IMR-90 (cell line): ENCODE results near the gene TENM4. TPM values are rescaled to one million over a fixed set of nuclear protein-coding genes. Genes with fewer than 3 reads are reported as not detected.

Experiments used
- ATAC-seq: fragments of 200-7000 bp; cut with Tn5 transposase; 2 replicates; pipeline ENCODE4 v1.9.1; 2020; ENCODE audit warnings: low read depth, mild to moderate bottlenecking, moderate library complexity
- BruUV-seq: library from RNA; stranded (reverse); fragments of 400-500 nt; replicated peaks from 2 replicates; lab custom pipeline; 2021; lab: Mats Ljungman, UMichigan
- CTCF ChIA-PET: fragments of 300-600 bp; formaldehyde crosslinking; extraction: SDS; loops from one replicate; lab custom pipeline; 2021; ENCODE audit warnings: antibody characterized with exemption; lab: Yijun Ruan, JAX
- POLR2A ChIA-PET: fragments of 300-600 bp; sonication (Branson Sonifier 250); formaldehyde crosslinking; loops from one replicate; lab custom pipeline; 2022; ENCODE audit warnings: antibody characterized with exemption; ENCODE audit not compliant: unreplicated experiment; lab: Charles Lee
- DNase-seq: peaks from one replicate; pipeline ENCODE4 v3.0.0; 2013
- H2AFZ ChIP-seq: replicated peaks from 2 replicates; pipeline ENCODE3; 2013; ENCODE audit warnings: low read length, mild to moderate bottlenecking; ENCODE audit not compliant: poor library complexity
- H2AK5ac ChIP-seq: 2 replicates; pipeline ENCODE4 v1.6.1; 2013; ENCODE audit warnings: low read depth, low read length, inconsistent platforms
- H2AK9ac ChIP-seq: replicated peaks from 2 replicates; pipeline ENCODE3; 2013; ENCODE audit warnings: mild to moderate bottlenecking, low read depth, low read length, moderate library complexity; ENCODE audit not compliant: poor library complexity
- H2BK120ac ChIP-seq: 2 replicates; pipeline ENCODE4 v1.6.1; 2013; ENCODE audit warnings: low read depth, low read length, inconsistent platforms
- H2BK15ac ChIP-seq: 3 replicates; pipeline ENCODE4 v1.6.1; 2013; ENCODE audit warnings: low read depth, low read length, inconsistent platforms
- H2BK20ac ChIP-seq: 2 replicates; pipeline ENCODE4 v1.6.1; 2013; ENCODE audit warnings: low read depth, mild to moderate bottlenecking, inconsistent platforms, low read length, moderate library complexity
- H2BK5ac ChIP-seq: 2 replicates; pipeline ENCODE4 v1.6.1; 2013; ENCODE audit warnings: mild to moderate bottlenecking, low read depth, low read length, inconsistent platforms; ENCODE audit not compliant: poor library complexity, severe bottlenecking
- H3K14ac ChIP-seq: replicated peaks from 2 replicates; pipeline ENCODE4 v1.6.1; 2013; ENCODE audit warnings: low read depth, low read length, inconsistent platforms
- H3K18ac ChIP-seq: 2 replicates; pipeline ENCODE4 v1.6.1; 2013; ENCODE audit warnings: low read depth, low read length, control low read depth
- H3K23ac ChIP-seq: 2 replicates; pipeline ENCODE4 v1.6.1; 2013; ENCODE audit warnings: low read depth, low read length, inconsistent platforms
- H3K27ac ChIP-seq: 2 replicates; pipeline ENCODE4 v1.5.1; 2013; ENCODE audit warnings: mild to moderate bottlenecking, control low read depth, low read length; ENCODE audit not compliant: insufficient read depth
- H3K27me3 ChIP-seq: 2 replicates; pipeline ENCODE4 v1.6.1; 2013; ENCODE audit warnings: low read length; ENCODE audit not compliant: control insufficient read depth, insufficient read depth
- H3K36me3 ChIP-seq: 2 replicates; pipeline ENCODE4 v1.6.1; 2013; ENCODE audit warnings: low read length, mixed read lengths; ENCODE audit not compliant: control insufficient read depth, insufficient read depth
- H3K4ac ChIP-seq: 2 replicates; pipeline ENCODE4 v1.6.1; 2013; ENCODE audit warnings: low read depth, low read length, inconsistent platforms
- H3K4me1 ChIP-seq: 2 replicates; pipeline ENCODE4 v1.6.1; 2013; ENCODE audit warnings: low read length, mixed read lengths; ENCODE audit not compliant: control insufficient read depth, insufficient read depth
- H3K4me2 ChIP-seq: 2 replicates; pipeline ENCODE4 v1.6.1; 2013; ENCODE audit warnings: low read depth, mild to moderate bottlenecking, control low read depth, low read length, moderate library complexity
- H3K4me3 ChIP-seq: 2 replicates; pipeline ENCODE4 v1.5.1; 2013; ENCODE audit warnings: low read depth, mild to moderate bottlenecking, control low read depth, low read length, moderate library complexity; ENCODE audit not compliant: insufficient read depth
- H3K56ac ChIP-seq: 2 replicates; pipeline ENCODE4 v1.6.1; 2013; ENCODE audit warnings: low read length, inconsistent platforms; ENCODE audit not compliant: insufficient read depth; ENCODE audit errors: extremely low read depth
- H3K79me1 ChIP-seq, 2 experiments: 2 replicates each; pipeline ENCODE4 v1.6.1; 2013; ENCODE audit warnings: low read length in 2 of 2, inconsistent platforms in 1 of 2, low read depth in 1 of 2
- H3K9ac ChIP-seq: 2 replicates; pipeline ENCODE4 v1.6.1; 2013; ENCODE audit warnings: low read depth, low read length, control low read depth
- H3K9me1 ChIP-seq: 2 replicates; pipeline ENCODE4 v1.6.1; 2013; ENCODE audit warnings: low read length, inconsistent platforms; ENCODE audit not compliant: insufficient read depth
- H3K9me3 ChIP-seq: 2 replicates; pipeline ENCODE4 v1.6.1; 2013; ENCODE audit warnings: low read length; ENCODE audit not compliant: control insufficient read depth, insufficient read depth
- H4K20me1 ChIP-seq: 2 replicates; pipeline ENCODE4 v1.6.1; 2013; ENCODE audit warnings: low read length, inconsistent platforms; ENCODE audit not compliant: insufficient read depth
- H4K5ac ChIP-seq: 2 replicates; pipeline ENCODE4 v1.6.1; 2013; ENCODE audit warnings: mild to moderate bottlenecking, low read depth, low read length, control low read depth
- H4K8ac ChIP-seq, 2 experiments: 2 replicates each; pipeline ENCODE4 v1.6.1; 2013; ENCODE audit warnings: low read depth in 2 of 2, low read length in 2 of 2, control low read depth in 1 of 2, inconsistent platforms in 1 of 2
- H4K91ac ChIP-seq: 2 replicates; pipeline ENCODE4 v1.6.1; 2013; ENCODE audit warnings: low read depth, low read length, inconsistent platforms; ENCODE audit not compliant: insufficient read depth
- BHLHE40 ChIP-seq: fragments of 150-350 bp; IDR thresholded peaks from 2 replicates; pipeline ENCODE4 v1.6.1; 2016; ENCODE audit warnings: mild to moderate bottlenecking, low read depth, low read length
- CEBPB ChIP-seq: IDR thresholded peaks from 2 replicates; pipeline ENCODE4 v1.6.1; 2012; ENCODE audit warnings: low read depth, low read length, improper control_type of control experiment
- CHD1 ChIP-seq: IDR thresholded peaks from 2 replicates; pipeline ENCODE4 v1.6.1; 2012; ENCODE audit warnings: low read depth, low read length, improper control_type of control experiment
- CTCF ChIP-seq: conservative IDR thresholded peaks from 2 replicates; pipeline ENCODE4 v1.5.1; 2012; ENCODE audit warnings: mild to moderate bottlenecking, low read depth, low read length, improper control_type of control experiment
- ELK1 ChIP-seq: fragments of 150-350 bp; IDR thresholded peaks from 2 replicates; pipeline ENCODE4 v1.6.1; 2016; ENCODE audit warnings: low read depth, mild to moderate bottlenecking, low read length, moderate library complexity, borderline replicate concordance
- FOS ChIP-seq: fragments of 150-350 bp; IDR thresholded peaks from 2 replicates; pipeline ENCODE4 v1.6.1; 2016; ENCODE audit warnings: low read depth, low read length
- MAFK ChIP-seq: IDR thresholded peaks from 2 replicates; pipeline ENCODE4 v1.6.1; 2012; ENCODE audit warnings: low read depth, low read length, improper control_type of control experiment
- MAZ ChIP-seq: IDR thresholded peaks from 2 replicates; pipeline ENCODE4 v1.6.1; 2012; ENCODE audit warnings: low read depth, mild to moderate bottlenecking, low read length, improper control_type of control experiment, moderate library complexity, borderline replicate concordance
- MXI1 ChIP-seq: IDR thresholded peaks from 2 replicates; pipeline ENCODE4 v1.6.1; 2012; ENCODE audit warnings: low read depth, mild to moderate bottlenecking, low read length, moderate library complexity, borderline replicate concordance
- NFE2L2 ChIP-seq: fragments of 150-350 bp; IDR thresholded peaks from 2 replicates; pipeline ENCODE4 v1.6.1; 2016; ENCODE audit warnings: low read depth, mild to moderate bottlenecking, low read length
- POLR2A ChIP-seq: IDR thresholded peaks from 2 replicates; pipeline ENCODE4 v1.6.1; 2012; ENCODE audit warnings: mild to moderate bottlenecking, low read depth, low read length
- RAD21 ChIP-seq: IDR thresholded peaks from 2 replicates; pipeline ENCODE4 v1.6.1; 2012; ENCODE audit warnings: low read length, improper control_type of control experiment
- RCOR1 ChIP-seq: IDR thresholded peaks from 2 replicates; pipeline ENCODE4 v1.6.1; 2012; ENCODE audit warnings: mild to moderate bottlenecking, low read length, improper control_type of control experiment; ENCODE audit not compliant: insufficient replicate concordance
- RFX5 ChIP-seq: IDR thresholded peaks from 2 replicates; pipeline ENCODE4 v1.8.0; 2012; ENCODE audit warnings: low read depth, mild to moderate bottlenecking, low read length, moderate library complexity
- SMC3 ChIP-seq: fragments of 150-350 bp; IDR thresholded peaks from 2 replicates; pipeline ENCODE4 v1.6.1; 2016; ENCODE audit warnings: low read depth, mild to moderate bottlenecking, antibody characterized with exemption, low read length, moderate library complexity
- WGBS, 2 experiments: methylation state at CpG; one replicate each; pipeline versions ENCODE4 v1.1.5 to v1.1.7; 2013; ENCODE audit warnings: missing lambda C conversion rate in 2 of 2; ENCODE audit not compliant: insufficient read length in 1 of 2; ENCODE audit errors: extremely low coverage in 2 of 2; 5-methylcytosine and 5-hydroxymethylcytosine counted together
- dilution Hi-C: fragments of 300-500 bp; cut with HindIII; formaldehyde crosslinking; loops from one replicate; pipeline ENCODE4 v1.14.3; 2018; ENCODE audit warnings: low sequenced_read_pairs; ENCODE audit not compliant: unreplicated experiment
- in situ Hi-C: fragments of 300-500 bp; cut with MboI; formaldehyde crosslinking; loops from 3 replicates; pipeline ENCODE4 v1.14.3; 2019; ENCODE audit warnings: low sequenced_read_pairs, inconsistent platforms, mixed read lengths
- intact Hi-C: fragments of 100-400 bp; cut with micrococcal nuclease; formaldehyde crosslinking; loops from 2 replicates; pipeline ENCODE4 v1.10.0; 2022
- polyA plus RNA-seq, 3 experiments: library from polyadenylated mRNA; depleted of rRNA; stranded (reverse); fragments of >200 nt; gene quantifications; 2 replicates each; pipeline ENCODE4 v1.2.3, GENCODE V29; 2012; ENCODE audit warnings: low replicate concordance in 1 of 3
- total RNA-seq: library from RNA; depleted of rRNA; stranded (reverse); fragments of >200 nt; gene quantifications from 2 replicates; pipeline ENCODE4 v1.2.3, GENCODE V29; 2012
- TF ChIP-seq, protein P1 (sequence below): fragments of 150-350 bp; IDR thresholded peaks from 2 replicates; pipeline ENCODE4 v1.6.1; 2017; ENCODE audit warnings: mild to moderate bottlenecking, antibody characterized with exemption, low read length, low read depth

Gene TENM4
- total and polyA plus RNA-seq, 2 of the 4 experiments (the other 2 are of a cell fraction) = 7.4 to 9.0 TPM

DNA sequence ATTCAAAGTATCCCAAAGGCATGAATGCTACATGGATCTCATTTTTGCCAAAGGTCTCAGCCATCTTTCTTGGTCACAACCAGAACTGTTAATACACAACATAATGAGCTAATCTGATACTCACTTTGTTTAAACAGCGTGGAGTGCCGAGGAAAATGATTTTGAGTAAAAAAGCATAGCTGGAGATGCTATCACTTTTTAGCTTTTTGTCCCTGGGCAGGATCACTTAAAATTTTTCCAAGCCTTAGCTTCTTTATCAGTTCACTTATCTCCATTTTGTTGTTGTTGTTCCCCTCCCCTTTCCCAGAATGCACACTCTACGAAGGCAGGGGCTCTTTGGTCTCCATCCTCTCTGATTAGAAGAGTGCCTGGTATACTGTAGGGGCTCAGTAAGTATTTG, 636.8 kb downstream of the TENM4 start:
- no peaks in the 10 kb centered on the region for H3K27me3 ChIP-seq
- H2BK5ac ChIP-seq = no peak overlapping the region
- H3K4me1 ChIP-seq = peaks cover 28% of the 10 kb centered on the region
- H4K20me1 ChIP-seq = 0 out of 2 replicates have a peak, but pooled peaks cover 3% of the 10 kb centered on the region
- peaks cover 26% of the 10 kb centered on the region for H3K9me1 ChIP-seq
- no peak overlapping the region for H3K14ac ChIP-seq
- no peak overlapping the region for H3K27ac ChIP-seq
- TF ChIP-seq NFE2L2 (no peak), ELK1 (no peak), MAZ (no peak), RFX5 (no peak), RAD21 (no peak), SMC3 (no peak), RCOR1 (no peak), POLR2A (no peak), BHLHE40 (no peak), MAFK (no peak), FOS (no peak), MXI1 (no peak), CTCF (no peak), CHD1 (no peak), CEBPB (no peak)
- TF ChIP-seq, protein P1, sequence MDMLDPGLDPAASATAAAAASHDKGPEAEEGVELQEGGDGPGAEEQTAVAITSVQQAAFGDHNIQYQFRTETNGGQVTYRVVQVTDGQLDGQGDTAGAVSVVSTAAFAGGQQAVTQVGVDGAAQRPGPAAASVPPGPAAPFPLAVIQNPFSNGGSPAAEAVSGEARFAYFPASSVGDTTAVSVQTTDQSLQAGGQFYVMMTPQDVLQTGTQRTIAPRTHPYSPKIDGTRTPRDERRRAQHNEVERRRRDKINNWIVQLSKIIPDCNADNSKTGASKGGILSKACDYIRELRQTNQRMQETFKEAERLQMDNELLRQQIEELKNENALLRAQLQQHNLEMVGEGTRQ = no peak
- H3K4me3 ChIP-seq = no peak overlapping the region
- no peak overlapping the region for H3K23ac ChIP-seq
- ChIA-PET POLR2A (no interaction called here), CTCF (interaction anchor here (0.6 kb wide), 1 partner anchor 165 kb away, joined by 3 read pairs; no protein-coding TSS in a partner anchor)
- H2BK120ac ChIP-seq = 0 out of 2 replicates have a peak overlapping the region, but pooled peaks have one; percentile 16
- no peak overlapping the region for H3K9ac ChIP-seq
- no peak overlapping the region for H4K91ac ChIP-seq
- BruUV-seq = no TSS peak
- dilution Hi-C loops = no loop called here
- no peak overlapping the region for H2BK15ac ChIP-seq
- H4K5ac ChIP-seq = no peak overlapping the region
- H2AFZ ChIP-seq = no peak overlapping the region
- DNase-seq (no peak), ATAC-seq (no peak)
- no peak overlapping the region for H4K8ac ChIP-seq
- no peak overlapping the region for H3K4me2 ChIP-seq
- no peak overlapping the region for H3K56ac ChIP-seq
- peak overlapping the region; percentile 7; the same call in 1 of the 2 replicates for H2AK5ac ChIP-seq
- no peaks in the 10 kb centered on the region for H3K9me3 ChIP-seq
- H3K79me1 ChIP-seq = 0 out of 4 replicates have a peak, but pooled peaks cover 0 to 4% of the 10 kb centered on the region in 2 experiments
- no CpG with 5 or more reads among the region's 3 CpGs for WGBS, 2 experiments
- no peak overlapping the region for H2BK20ac ChIP-seq
- intact Hi-C loops = no loop called here
- 0 out of 2 replicates have a peak overlapping the region, but pooled peaks have one; percentile 10 for H3K18ac ChIP-seq
- H3K36me3 ChIP-seq = no peaks in the 10 kb centered on the region; the same call in 1 of the 2 replicates
- H3K4ac ChIP-seq = no peak overlapping the region
- in situ Hi-C loops = loop anchor here (10.0 kb wide), 1 partner anchor 251 kb away; no protein-coding TSS in a partner anchor
- H2AK9ac ChIP-seq = no peak overlapping the region
